ENCODE results near the gene URAD. TPM values are rescaled to one million over a fixed set of nuclear protein-coding genes. Genes with fewer than 3 reads are reported as not detected.

Gene URAD
- not detected in 2 replicates for total RNA-seq

GRCh38 chr13:27988520-27988919 lies at the start of gene URAD:
Gene URAD (minus strand): TSS chr13:27988693. CDS start chr13:27988637, 56 bp downstream.

GRCh38 chr13:27969082-27969865 lies 19.2 kb downstream of the URAD start, which contains the start of gene CDX2:
Gene CDX2 (minus strand): TSS chr13:27969315. CDS start chr13:27969006, 309 bp downstream.

Other genes with a start within 250 kb of the URAD start
- not detected in 2 replicates for gene GSX1, start 196.2 kb downstream of the URAD start, total RNA-seq
- not detected in 2 replicates for gene PDX1, start 68.7 kb downstream of the URAD start, total RNA-seq
- not detected in 2 replicates for gene CDX2, start 19.4 kb downstream of the URAD start, total RNA-seq
- gene FLT3, start 111.9 kb upstream of the URAD start, total RNA-seq, result not detected in 2 replicates
- 7.4 and 9.8 TPM in 2 replicates for gene PAN3, start 149.9 kb upstream of the URAD start, total RNA-seq